ENCODE measurements around the gene NPSR1.

The NPSR1 gene

GRCh38 chr7:34740840-34741239 lies 82.8 kb downstream of the NPSR1 start:
- ChIA-PET POLR2A (no interaction called here), CTCF (interaction anchor here (1.7 kb wide), 1 partner anchor 19 kb away, joined by 3 read pairs; no protein-coding TSS in a partner anchor)
- DNase-seq (ENCODE audit: low read depth, low spot score), result no peak
- TF ChIP-seq, protein P1, sequence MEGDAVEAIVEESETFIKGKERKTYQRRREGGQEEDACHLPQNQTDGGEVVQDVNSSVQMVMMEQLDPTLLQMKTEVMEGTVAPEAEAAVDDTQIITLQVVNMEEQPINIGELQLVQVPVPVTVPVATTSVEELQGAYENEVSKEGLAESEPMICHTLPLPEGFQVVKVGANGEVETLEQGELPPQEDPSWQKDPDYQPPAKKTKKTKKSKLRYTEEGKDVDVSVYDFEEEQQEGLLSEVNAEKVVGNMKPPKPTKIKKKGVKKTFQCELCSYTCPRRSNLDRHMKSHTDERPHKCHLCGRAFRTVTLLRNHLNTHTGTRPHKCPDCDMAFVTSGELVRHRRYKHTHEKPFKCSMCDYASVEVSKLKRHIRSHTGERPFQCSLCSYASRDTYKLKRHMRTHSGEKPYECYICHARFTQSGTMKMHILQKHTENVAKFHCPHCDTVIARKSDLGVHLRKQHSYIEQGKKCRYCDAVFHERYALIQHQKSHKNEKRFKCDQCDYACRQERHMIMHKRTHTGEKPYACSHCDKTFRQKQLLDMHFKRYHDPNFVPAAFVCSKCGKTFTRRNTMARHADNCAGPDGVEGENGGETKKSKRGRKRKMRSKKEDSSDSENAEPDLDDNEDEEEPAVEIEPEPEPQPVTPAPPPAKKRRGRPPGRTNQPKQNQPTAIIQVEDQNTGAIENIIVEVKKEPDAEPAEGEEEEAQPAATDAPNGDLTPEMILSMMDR (IDR thresholded peaks at IDR 0.05; ENCODE audit: insufficient read depth, low read length, missing control alignments), result no peak
- no peak overlapping the region for H3K4me3 ChIP-seq (ENCODE audit: low read depth, low read length)

- no peak for DNase-seq (ENCODE audit: low read depth, low spot score)
- H3K4me3 ChIP-seq (ENCODE audit: low read depth, low read length), result no peak overlapping the region
- TF ChIP-seq, protein P1 (IDR thresholded peaks at IDR 0.05; ENCODE audit: insufficient read depth, low read length, missing control alignments), result no peak
- ChIA-PET CTCF (no interaction called here), POLR2A (no interaction called here)
Measured at GRCh38 chr7:34747176-34747781, 89.3 kb downstream of the NPSR1 start.

DNA sequence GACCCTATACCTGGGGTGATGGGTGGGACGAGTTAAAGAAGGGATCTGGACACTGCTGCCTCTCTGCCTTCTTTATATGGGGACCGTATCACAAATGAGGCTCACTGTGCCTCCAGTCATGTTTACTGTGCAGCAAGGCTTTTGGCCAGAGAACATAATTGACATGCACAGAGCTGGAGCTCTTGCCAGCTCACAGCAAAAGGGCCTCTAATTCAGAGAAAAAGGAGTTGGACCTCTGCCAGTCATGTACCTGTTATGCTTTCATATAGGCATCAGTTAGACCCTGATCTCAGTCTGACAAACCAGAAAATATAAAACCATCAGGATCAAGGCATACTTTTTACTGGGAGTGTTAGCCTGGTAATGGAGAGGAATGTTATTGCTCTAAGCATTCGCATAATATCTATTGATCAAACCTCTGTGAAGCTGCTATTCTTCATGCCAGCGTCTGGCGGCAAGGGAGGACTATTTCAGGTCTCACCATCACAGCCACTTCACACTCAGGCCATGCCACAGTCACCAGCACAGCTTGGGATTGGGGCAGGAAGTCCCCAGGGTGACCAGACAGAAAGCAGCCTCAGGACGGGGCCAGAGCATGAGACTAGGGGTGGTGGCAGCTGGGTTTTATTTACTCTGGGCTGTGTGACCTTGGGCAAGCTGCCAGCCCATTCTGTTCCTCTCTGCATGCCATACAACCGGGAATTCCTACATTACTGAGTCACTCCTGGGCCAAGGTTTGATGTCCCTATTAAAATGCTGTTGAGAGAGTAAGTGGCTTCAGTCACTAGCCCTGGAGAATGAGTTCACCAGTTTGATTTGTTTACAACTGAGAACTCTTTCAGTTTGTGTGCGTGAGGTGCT lies 90.1 kb downstream of the NPSR1 start:
- POLR2A ChIA-PET, result no interaction called here

DNA sequence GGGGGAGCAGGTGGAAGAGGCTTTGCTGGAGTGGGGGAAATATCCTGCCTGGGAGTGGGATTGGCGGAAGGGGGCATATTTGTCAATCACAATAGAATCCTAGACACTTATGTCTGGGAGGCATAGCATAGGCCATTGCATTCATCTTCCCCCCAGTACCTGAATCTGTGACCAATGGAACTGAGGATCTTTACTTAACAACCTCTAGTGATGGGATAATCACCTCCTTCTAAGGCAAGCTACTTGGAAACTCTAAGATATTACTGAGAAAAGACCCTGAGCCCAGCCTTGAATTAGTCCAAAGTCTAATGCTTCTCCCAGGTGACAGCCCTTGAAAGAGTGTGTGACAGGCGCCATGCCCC lies 90.7 kb downstream of the NPSR1 start:
- ChIA-PET CTCF (interaction anchor here (2.1 kb wide), 1 partner anchor 12 kb away, joined by 5 read pairs; no protein-coding TSS in a partner anchor), POLR2A (no interaction called here)
- no peak overlapping the region for H3K4me3 ChIP-seq (ENCODE audit: low read depth, low read length)
- TF ChIP-seq, protein P1 (IDR thresholded peaks at IDR 0.05; ENCODE audit: insufficient read depth, low read length, missing control alignments), result no peak
- DNase-seq (ENCODE audit: low read depth, low spot score), result no peak

More for the DNA sequence above, 90.1 kb downstream of the NPSR1 start:
- TF ChIP-seq, protein P1 (IDR thresholded peaks at IDR 0.05; ENCODE audit: insufficient read depth, low read length, missing control alignments), result no peak
- CTCF ChIA-PET, result interaction anchor here (2.1 kb wide), 1 partner anchor 13 kb away, joined by 5 read pairs; no protein-coding TSS in a partner anchor
- no peak overlapping the region for H3K4me3 ChIP-seq (ENCODE audit: low read depth, low read length)
- DNase-seq (ENCODE audit: low read depth, low spot score), result no peak

DNA sequence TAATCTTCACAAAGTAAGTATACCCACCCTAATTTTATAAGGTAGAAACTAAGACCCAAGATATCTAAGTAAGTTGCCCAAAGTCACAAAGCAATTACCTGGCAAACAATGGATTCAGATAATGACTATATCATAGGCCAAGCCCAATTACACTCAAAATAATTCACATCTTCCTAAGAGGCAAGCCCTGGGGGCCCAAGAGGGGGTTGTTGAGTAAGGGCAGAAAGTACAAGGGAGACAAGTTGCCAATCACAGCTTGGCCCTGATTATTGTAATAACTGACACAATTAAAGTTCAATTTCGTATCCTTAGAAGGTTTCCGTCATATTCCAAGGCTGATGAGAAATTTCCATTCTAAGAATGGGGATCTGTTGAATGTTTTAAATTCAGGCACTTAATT lies 91.4 kb downstream of the NPSR1 start:
- DNase-seq (ENCODE audit: low read depth, low spot score), result no peak
- POLR2A ChIA-PET, result no interaction called here

More for the DNA sequence above, 91.4 kb downstream of the NPSR1 start:
- CTCF ChIA-PET, result interaction anchor here (2.1 kb wide), 1 partner anchor 11 kb away, joined by 5 read pairs; no protein-coding TSS in a partner anchor
- TF ChIP-seq, protein P1 (IDR thresholded peaks at IDR 0.05; ENCODE audit: insufficient read depth, low read length, missing control alignments), result no peak
- H3K4me3 ChIP-seq (ENCODE audit: low read depth, low read length), result no peak overlapping the region

All from AG04449 (cell line).